Endothelial cell of umbilical vein (primary cell): ENCODE data around the gene GABRR2. TPM values are rescaled to one million over a fixed set of nuclear protein-coding genes. Genes with fewer than 3 reads are reported as not detected.

Experiments
- BruUV-seq: library from RNA; stranded (reverse); fragments of 400-500 nt; replicated peaks from 2 replicates; lab custom pipeline; 2021; lab: Mats Ljungman, UMichigan
- CTCF ChIA-PET: fragments of 300-600, 350-600 bp; sonication (Branson Sonifier 250); formaldehyde crosslinking; loops from one replicate; lab custom pipeline; 2021; ENCODE audit warnings: antibody characterized with exemption, inconsistent platforms; lab: Charles Lee
- POLR2A ChIA-PET: fragments of 300-600, 350-600 bp; sonication (Branson Sonifier 250); formaldehyde crosslinking; loops from one replicate; lab custom pipeline; 2021; ENCODE audit warnings: antibody characterized with exemption, inconsistent platforms; lab: Charles Lee
- DNase-seq: peaks from one replicate; pipeline ENCODE4 v3.0.0-alpha.2; 2011; ENCODE audit warnings: low read depth, low spot score
- FAIRE-seq: peaks from 2 replicates; lab custom pipeline; 2011; peaks lifted over from hg19 to GRCh38; lab: Jason Lieb, UNC
- H2AFZ ChIP-seq: 2 replicates; pipeline ENCODE4 v1.6.0; 2012; ENCODE audit warnings: low read depth, low read length, control low read depth, inconsistent platforms
- H3K27ac ChIP-seq: 2 replicates; pipeline ENCODE4 v1.5.1; 2011; ENCODE audit warnings: low read depth, mild to moderate bottlenecking, control low read depth, low read length, moderate library complexity; ENCODE audit not compliant: insufficient read depth
- H3K27me3 ChIP-seq, 2 experiments: 2 replicates each; pipeline versions ENCODE4 v1.6.0 to v1.6.1; 2011; ENCODE audit warnings: low read length in 2 of 2, mixed read lengths in 1 of 2; ENCODE audit not compliant: control insufficient read depth in 2 of 2, insufficient read depth in 2 of 2
- H3K36me3 ChIP-seq, 2 experiments: 2 replicates in 1 of 2; 3 replicates in 1 of 2; pipeline ENCODE4 v1.5.1; 2011; ENCODE audit warnings: low read length in 2 of 2, mild to moderate bottlenecking in 1 of 2, moderate library complexity in 1 of 2; ENCODE audit not compliant: control insufficient read depth in 2 of 2, insufficient read depth in 2 of 2; ENCODE audit errors: extremely low read depth in 1 of 2
- H3K4me1 ChIP-seq: 3 replicates; pipeline ENCODE4 v1.5.1; 2011; ENCODE audit warnings: mild to moderate bottlenecking, low read length; ENCODE audit not compliant: control insufficient read depth, insufficient read depth; ENCODE audit errors: extremely low read depth
- H3K4me2 ChIP-seq: 2 replicates; pipeline ENCODE4 v1.6.1; 2011; ENCODE audit warnings: low read length, control low read depth, mixed read lengths; ENCODE audit not compliant: insufficient read depth
- H3K4me3 ChIP-seq, 3 experiments: fragments of 200-600 bp in 1 of 3; sonication (generic), shearing (Covaris generic) in 1 of 3; replicated peaks in 1 of 3; 2 replicates each; pipeline ENCODE4 v1.5.1; 2011 to 2016; ENCODE audit warnings: control low read depth in 3 of 3, low read length in 3 of 3, mild to moderate bottlenecking in 2 of 3, inconsistent platforms in 1 of 3, low read depth in 1 of 3, moderate library complexity in 1 of 3; ENCODE audit not compliant: insufficient read depth in 1 of 3
- H3K79me2 ChIP-seq: 2 replicates; pipeline ENCODE4 v1.6.0; 2012; ENCODE audit warnings: low read length, inconsistent platforms; ENCODE audit not compliant: control insufficient read depth, insufficient read depth
- H3K9ac ChIP-seq: replicated peaks from 2 replicates; pipeline ENCODE3; 2011; ENCODE audit warnings: low read length, control low read depth; ENCODE audit not compliant: insufficient read depth; ENCODE audit errors: extremely low read depth
- H3K9me1 ChIP-seq: replicated peaks from 3 replicates; pipeline ENCODE4 v1.6.0; 2011; ENCODE audit warnings: mild to moderate bottlenecking, low read length; ENCODE audit not compliant: control insufficient read depth, insufficient read depth; ENCODE audit errors: extremely low read depth
- H3K9me3 ChIP-seq: replicated peaks from 2 replicates; pipeline ENCODE4 v1.5.1; 2012; ENCODE audit warnings: low read length, inconsistent platforms; ENCODE audit not compliant: control insufficient read depth, insufficient read depth
- H4K20me1 ChIP-seq: replicated peaks from 2 replicates; pipeline ENCODE3; 2011; ENCODE audit warnings: mild to moderate bottlenecking, low read length; ENCODE audit not compliant: control insufficient read depth, insufficient read depth; ENCODE audit errors: extremely low read depth
- CTCF ChIP-seq, 2 donors: IDR thresholded peaks; 1 replicate in 1 of 2; 2 replicates in 1 of 2; pipeline ENCODE4 v1.5.1; 2011; ENCODE audit warnings: low read length in 2 of 2, mild to moderate bottlenecking in 2 of 2, moderate library complexity in 2 of 2, control low read depth in 1 of 2, inconsistent platforms in 1 of 2, low read depth in 1 of 2; ENCODE audit not compliant: insufficient read depth in 1 of 2; ENCODE audit errors: extremely low read depth in 1 of 2
- EZH2 ChIP-seq: IDR thresholded peaks from 2 replicates; pipeline ENCODE4 v1.6.1; 2012; ENCODE audit warnings: borderline replicate concordance, low read depth, mild to moderate bottlenecking, moderate library complexity, low read length, inconsistent platforms; ENCODE audit not compliant: severe bottlenecking
- FOS ChIP-seq: IDR thresholded peaks from 2 replicates; pipeline ENCODE4 v1.6.1; 2011; ENCODE audit warnings: mild to moderate bottlenecking, low read length, moderate library complexity, borderline replicate concordance; ENCODE audit not compliant: insufficient read depth
- GATA2 ChIP-seq: IDR thresholded peaks from 2 replicates; pipeline ENCODE4 v1.7.0; 2011; ENCODE audit warnings: low read depth, mild to moderate bottlenecking, moderate library complexity, mixed read lengths, low read length; ENCODE audit not compliant: insufficient read length, insufficient read depth
- JUN ChIP-seq: IDR thresholded peaks from 2 replicates; pipeline ENCODE4 v1.6.1; 2011; ENCODE audit warnings: borderline replicate concordance, low read depth; ENCODE audit not compliant: insufficient read length, insufficient read depth
- MYC ChIP-seq: IDR thresholded peaks from one replicate; pipeline ENCODE4 v1.6.1; 2011; ENCODE audit warnings: mild to moderate bottlenecking, low read depth, low read length
- POLR2A ChIP-seq: IDR thresholded peaks from 2 replicates; pipeline ENCODE4 v1.6.1; 2012; ENCODE audit warnings: low read depth, mild to moderate bottlenecking, control low read depth, low read length
- POLR2AphosphoS5 ChIP-seq: IDR thresholded peaks from 2 replicates; pipeline ENCODE4 v1.6.1; 2012; ENCODE audit warnings: low read depth, mild to moderate bottlenecking, control low read depth, low read length, moderate library complexity; ENCODE audit not compliant: insufficient read depth
- dilution Hi-C: fragments of 300-500 bp; cut with MboI; formaldehyde crosslinking; loops from one replicate; pipeline ENCODE4 v1.15.0; 2019; ENCODE audit warnings: low sequenced_read_pairs; ENCODE audit not compliant: extremely low pct_ligation_motif_present
- intact Hi-C: fragments of 100-400 bp; cut with micrococcal nuclease; formaldehyde crosslinking; loops from one replicate; pipeline ENCODE4 v1.10.0; 2022
- polyA plus RNA-seq, 4 experiments: library from polyadenylated mRNA; depleted of rRNA in 3 of 4; stranded (reverse) in 3 of 4; unstranded in 1 of 4; fragments of >200 nt; gene quantifications; 2 replicates each; pipeline versions ENCODE4 v1.2.1 to v1.2.3, GENCODE V29; 2011 to 2012; ENCODE audit warnings: missing spikeins in 1 of 4
- total RNA-seq: library from RNA; stranded (reverse); gene quantifications from 2 replicates; pipeline ENCODE4 v1.2.3, GENCODE V29; 2021
- TF ChIP-seq, protein P1 (sequence below): IDR thresholded peaks from 2 replicates; pipeline ENCODE4 v1.6.1; 2011; ENCODE audit not compliant: insufficient read depth, insufficient read length

GABRR2 gene
- total and polyA plus RNA-seq, 2 donors (not counting 3 experiments of a cell fraction or from before 2014, with no cell fraction given), result 1.4 to 3.6 TPM

GRCh38 chr6:89346433-89346832, 31.3 kb upstream of the GABRR2 start:
- Histone ChIP-seq H3K9me3 (no peaks in the 10 kb centered on the region), H3K9ac (no peak overlapping the region), H3K4me1 (peaks cover 36% of the 10 kb centered on the region), H3K27ac (no peak overlapping the region), H3K27me3 (no peaks in the 10 kb centered on the region), H3K4me3 (no peak overlapping the region), H3K36me3 (peaks cover 0 to 10% of the 10 kb centered on the region in 2 experiments), H2AFZ (no peak overlapping the region), H3K9me1 (no peaks in the 10 kb centered on the region), H3K79me2 (peaks cover 85% of the 10 kb centered on the region), H4K20me1 (peaks cover 17% of the 10 kb centered on the region), H3K4me2 (no peak overlapping the region)
- FAIRE-seq (no peak), DNase-seq (no peak)
- POLR2A ChIA-PET, result interaction anchor here (0.7 kb wide), 1 partner anchor 467 kb away, joined by 3 read pairs; no protein-coding TSS in a partner anchor
- TF ChIP-seq POLR2A (no peak), MYC (no peak), FOS (no peak), GATA2 (no peak), POLR2AphosphoS5 (no peak), JUN (no peak), EZH2 (no peak), CTCF (IDR thresholded peaks at IDR 0.05; ENCODE audit: extremely low read depth in 1 of 2, insufficient read depth in 1 of 2, low read depth in 1 of 2, low read length in 2 of 2) (no peak)
- TF ChIP-seq, protein P1, sequence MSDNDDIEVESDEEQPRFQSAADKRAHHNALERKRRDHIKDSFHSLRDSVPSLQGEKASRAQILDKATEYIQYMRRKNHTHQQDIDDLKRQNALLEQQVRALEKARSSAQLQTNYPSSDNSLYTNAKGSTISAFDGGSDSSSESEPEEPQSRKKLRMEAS, result no peak
- no TSS peak for BruUV-seq
- intact Hi-C loops, result no loop called here
- dilution Hi-C loops, result no loop called here
- CTCF ChIA-PET, result interaction anchor here (0.5 to 7.0 kb wide), 4 partner anchors 10 to 49 kb away, joined by 3 to 56 read pairs (median 5); no protein-coding TSS in a partner anchor
